Stimulated activated CD8-positive, alpha-beta memory T cell treated with anti-CD3 and anti-CD28 coated beads, Interleukin-4, amount 100 ng/mL, for 48 hours (primary cell): ENCODE measurements around the gene CETN1.

Source experiments
- DNase-seq: peaks from one replicate; pipeline ENCODE4 v3.0.0-alpha.2; 2020

Gene CETN1

DNA sequence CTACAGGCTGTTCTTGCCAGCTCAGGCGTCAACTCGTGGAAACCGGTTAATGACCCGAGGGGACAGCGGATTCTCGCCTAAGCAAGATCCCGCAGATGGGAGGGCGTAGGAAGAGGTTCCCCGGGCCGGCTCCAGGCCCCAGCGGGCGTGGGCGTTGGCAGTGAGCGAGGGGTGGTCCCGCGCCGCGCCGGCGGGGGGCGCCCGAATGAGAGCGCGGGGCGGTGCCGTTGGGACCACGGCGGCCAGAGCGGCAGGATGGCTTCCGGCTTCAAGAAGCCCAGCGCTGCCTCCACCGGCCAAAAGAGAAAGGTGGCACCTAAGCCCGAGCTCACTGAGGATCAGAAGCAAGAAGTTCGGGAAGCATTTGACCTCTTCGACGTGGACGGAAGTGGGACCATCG, at the start of gene CETN1:
CETN1 (plus strand) TSS at position 227 of the 400 bp plus-strand sequence; CDS start at position 256, 29 bp downstream.
- no peak for DNase-seq

DNA sequence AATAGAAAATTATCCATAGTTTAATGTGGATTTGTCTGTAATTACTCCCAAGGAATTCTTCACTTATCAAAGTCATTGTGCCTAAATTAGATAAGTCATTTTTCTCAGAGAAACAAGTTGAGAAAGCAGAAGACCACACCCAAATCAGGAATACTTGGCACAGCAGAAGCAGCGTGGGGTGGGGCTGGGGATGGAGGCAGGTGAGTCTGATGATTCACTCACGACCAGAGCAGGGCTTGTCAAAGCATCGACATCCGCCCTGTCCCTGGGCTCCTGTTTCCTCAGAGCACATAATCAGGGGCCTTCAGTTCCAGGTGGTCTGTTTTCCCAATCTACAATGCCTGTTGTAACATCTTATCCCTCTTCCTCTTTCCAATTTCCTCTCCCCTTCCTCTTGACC, 48.2 kb upstream of the CETN1 start:
- DNase-seq, result no peak

DNA sequence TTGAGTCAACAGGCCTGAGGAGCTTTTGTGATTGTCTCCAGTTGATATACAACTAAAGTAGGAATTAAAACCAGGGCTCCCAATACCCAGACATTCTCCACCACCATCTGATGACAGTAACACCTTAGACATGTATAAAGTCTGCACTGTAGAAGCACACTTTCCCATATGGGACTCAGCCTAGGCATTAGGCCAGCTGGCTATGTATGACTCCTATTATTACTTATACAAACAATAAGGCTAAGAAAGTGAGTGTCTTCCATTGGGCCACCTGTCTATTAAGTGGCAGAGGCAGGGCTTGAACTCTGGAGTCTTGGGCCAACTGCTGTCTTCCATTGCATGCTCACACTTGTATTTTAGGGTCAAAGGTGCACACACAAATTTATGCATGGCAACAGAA, 47.5 kb upstream of the CETN1 start:
- DNase-seq, result no peak

DNA sequence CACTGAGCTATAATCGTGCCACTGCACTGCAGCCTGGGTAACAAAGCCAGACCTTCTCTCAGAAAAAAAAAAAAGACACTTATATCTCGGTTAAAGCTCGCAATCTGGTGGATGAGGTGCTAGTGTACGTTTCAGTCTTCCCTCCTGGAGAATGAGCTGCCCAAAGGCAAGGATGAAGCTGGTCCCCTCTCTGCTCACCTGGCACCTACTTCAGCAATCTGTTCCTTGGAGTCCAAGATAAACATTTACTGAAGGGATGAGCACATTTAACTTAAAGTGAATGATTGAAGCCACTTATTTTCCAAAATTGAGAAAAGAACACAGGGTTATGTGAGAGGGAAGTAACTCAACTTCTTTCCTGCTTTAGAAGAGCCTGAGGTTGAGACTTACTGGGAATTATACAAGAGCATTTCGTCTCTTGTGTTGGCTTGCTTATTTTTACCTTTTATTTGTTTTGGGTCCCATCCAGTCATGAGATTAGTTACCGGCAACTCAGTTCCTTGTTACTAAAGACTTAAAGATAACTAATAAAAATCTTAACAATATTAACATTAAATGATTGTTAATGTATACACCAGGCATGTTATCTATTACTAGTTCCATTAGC, 46.1 kb upstream of the CETN1 start:
- no peak for DNase-seq

DNA sequence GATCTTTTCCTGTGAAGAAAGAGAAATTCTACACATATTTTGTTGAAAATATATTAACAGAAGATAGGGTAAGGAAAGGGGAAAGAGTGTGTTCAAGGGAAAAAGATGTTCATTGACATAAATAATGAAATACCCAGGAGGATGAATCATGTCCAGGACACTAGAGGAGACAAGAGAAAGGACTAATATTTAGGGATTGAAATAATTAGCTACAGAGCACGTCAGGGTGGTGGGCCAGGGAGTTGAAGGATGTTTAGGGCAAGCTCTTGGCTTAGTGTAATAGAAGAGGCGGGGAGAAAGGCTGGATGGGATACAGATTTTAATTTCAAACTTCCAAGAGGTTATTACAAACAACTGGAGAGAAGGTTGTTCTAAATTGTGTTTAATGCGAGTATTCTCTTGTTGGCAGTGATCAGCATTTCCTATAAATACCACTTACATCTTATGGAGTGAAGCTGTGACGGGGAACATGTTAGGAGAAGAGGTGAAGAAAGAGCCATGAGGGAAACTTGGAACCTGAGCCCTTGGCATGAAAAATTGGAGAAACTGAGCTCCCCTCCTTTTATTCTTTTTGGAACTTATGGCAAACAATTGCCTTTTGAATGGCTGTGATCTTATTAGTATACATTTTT, 36.6 kb upstream of the CETN1 start:
- DNase-seq, result no peak

DNA sequence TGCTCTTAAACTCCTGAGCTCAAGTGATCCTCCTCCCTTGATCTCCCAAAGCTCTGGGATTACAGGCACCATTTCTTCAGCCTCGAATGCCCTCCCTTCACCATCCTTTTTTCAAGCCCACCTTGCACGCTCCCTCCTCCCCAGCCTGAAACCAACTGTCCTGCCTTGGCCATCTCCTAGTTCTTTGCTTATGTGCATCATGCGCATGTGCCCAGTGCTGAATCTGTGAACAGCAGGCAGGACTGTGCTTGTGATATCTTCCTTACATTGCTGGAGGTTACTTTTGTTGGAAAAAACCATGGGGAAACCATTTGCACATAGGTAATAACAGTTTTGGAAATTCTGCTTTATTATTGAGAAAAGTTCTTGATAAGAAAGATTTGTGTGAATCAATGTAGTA, 30.2 kb upstream of the CETN1 start:
- DNase-seq, result no peak

DNA sequence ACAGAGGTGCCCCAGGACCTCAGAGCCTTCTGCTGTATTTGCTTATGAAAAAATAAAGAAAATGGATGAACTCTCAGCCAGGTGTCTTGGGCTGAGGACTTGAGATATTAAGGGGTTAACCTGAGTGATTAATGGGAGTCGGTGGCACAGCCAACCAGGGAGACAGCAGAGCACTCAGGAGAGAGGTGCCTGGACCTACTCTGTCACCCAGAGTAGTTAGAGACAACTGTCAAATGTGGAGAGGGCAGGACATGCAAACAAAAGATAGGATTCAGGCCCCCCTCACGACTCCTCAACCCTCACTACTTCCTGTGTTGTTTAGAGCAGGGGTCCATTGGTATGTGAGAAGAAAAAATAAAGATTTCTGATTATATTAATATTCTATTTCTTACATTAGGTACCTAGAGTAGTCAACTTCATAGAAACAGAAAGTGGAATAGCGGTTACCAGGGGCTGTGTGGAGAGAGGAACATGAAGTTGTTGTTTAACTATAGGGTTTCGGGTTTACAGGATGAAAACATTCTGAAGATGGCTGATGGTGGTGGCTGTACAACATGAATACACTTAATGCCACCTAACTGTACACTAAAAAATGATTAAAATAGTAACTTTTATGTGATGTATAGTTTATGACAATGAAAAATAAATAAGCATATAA, 28.6 kb upstream of the CETN1 start:
- no peak for DNase-seq

DNA sequence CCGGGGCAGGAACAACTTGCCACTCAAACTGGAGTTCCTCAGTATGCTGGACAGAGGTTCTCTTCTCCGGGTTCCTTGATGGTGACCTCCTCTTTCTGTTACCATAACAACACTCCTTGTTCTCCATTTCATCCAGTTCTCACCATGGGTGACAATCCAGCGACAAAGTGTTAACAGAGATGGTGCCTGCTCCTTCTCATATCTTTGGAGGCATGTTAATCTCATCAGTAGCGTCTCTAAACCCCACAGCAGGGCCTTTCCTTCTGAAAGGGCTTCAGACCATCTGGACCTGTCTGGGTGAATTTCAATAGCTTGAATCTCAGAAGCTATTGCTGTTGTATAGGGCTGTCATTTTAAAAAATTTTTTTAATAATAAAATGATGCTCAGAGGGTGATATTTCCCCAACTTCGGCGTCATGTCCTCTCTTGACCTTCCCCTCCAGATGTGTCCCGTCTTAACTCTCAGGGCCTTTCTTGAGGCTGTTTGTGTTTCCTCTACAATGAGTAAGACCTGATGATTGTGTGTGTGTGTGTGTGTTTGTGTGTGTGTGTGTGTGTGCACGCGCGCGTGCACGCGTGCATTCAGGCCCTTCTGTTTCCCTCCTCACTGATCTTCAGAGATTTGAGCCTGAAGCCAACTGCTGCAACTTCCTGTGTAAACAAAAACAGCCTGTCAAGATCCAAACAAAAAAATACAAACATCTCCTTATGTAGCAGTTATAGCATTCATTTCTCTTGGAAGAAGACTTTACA, 24.3 kb upstream of the CETN1 start:
- DNase-seq, result no peak

DNA sequence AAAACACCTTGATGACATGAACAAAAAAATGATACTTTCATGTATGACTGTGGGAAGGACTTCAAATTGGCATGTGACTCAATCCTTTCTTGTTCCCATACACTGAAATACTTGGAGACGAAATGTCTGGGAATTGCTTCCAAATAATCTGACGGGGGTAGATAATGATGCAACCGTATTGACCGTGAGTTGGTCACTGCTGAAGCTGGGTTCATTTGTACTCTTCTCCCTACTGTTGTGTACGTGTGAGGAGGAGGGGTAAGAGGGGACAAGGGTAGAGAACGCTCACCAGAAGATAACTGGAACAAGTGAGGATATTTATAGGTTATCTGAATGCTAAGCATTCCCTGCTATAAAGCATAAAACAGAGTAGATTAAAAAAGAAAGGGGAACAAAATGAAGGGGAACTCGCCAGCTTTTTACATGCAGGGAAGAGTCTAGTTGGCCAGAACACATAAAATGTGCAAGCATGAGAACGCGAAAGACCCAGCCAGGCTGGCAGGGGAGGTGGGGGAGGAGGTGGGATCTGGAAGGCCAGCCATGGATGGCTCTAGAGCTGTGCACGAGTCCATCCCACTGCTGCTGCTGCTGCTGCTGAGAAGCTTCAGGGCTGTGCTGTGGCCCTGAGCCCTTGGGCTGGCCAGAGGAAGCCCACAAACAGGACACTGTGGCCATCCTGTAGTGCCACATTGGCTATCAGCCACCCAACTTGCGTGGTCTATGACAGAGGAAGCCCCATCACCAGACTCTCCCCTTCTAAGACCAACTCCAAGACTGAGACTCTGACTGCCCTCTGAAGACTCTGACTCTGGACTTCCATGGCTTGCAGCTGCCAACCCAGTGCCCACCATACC, 15.2 kb upstream of the CETN1 start:
- DNase-seq, result no peak

DNA sequence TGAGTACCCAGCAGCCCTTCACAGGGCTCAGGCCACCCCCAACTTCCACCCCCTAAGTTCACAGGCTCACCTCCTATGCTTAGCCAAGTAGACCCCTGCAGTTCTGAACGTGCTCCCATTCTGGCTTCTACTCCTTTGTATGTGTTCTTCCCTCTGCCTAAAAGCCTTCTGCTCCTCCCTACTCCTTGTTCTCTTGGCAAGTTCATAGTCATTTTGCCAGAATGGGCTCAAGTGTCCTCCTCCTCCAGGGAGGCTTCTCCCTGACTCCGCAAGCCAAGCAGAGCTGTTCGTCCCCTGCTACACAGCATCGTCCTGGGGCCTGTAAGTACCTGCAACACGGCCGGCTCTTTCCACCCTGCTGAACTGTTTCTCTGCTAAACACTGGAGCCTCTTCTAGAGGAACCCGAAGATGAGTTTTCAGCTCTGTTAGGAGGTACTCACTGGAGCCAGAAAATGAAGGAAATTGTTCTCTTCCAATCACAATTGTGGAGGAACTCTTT, 14.6 kb upstream of the CETN1 start:
- no peak for DNase-seq

DNA sequence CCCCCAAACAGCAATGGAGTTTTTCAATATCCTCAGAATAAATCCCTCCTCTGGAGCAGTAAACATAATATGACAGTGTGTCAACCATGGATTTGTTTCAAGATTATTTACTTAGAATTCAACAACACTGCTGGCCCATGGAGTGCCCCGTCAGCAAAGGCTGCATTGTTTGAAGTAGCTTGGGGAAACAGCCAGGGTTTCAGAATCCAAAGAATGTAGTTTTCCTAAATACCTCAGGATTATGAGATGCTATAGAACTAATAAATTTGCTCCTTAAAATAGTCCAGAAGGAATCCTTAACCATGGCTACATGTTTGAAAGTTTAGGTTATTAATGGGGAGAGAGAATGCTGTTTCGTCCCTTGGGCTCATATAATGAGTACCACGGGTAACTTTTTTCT, 13.1 kb upstream of the CETN1 start:
- DNase-seq, result no peak

DNA sequence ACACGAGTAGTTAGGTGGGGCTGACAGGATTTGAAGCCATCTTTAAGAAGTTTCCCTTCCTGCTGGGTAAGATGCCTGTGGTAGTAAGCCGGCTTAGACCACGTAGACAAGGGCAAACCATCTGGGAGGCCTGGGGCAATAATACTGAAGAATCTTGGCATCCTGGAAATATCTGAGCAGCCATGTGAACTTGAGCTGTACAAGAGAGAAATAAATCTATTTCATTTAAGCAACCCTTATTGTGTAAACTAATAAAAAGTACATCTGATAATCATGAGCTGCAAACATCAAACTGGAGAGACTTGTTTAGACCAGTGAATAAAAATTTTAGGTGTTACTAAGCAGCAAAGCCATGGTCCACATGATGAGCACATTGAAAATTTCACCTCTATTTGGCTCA, 11.4 kb upstream of the CETN1 start:
- no peak for DNase-seq

DNA sequence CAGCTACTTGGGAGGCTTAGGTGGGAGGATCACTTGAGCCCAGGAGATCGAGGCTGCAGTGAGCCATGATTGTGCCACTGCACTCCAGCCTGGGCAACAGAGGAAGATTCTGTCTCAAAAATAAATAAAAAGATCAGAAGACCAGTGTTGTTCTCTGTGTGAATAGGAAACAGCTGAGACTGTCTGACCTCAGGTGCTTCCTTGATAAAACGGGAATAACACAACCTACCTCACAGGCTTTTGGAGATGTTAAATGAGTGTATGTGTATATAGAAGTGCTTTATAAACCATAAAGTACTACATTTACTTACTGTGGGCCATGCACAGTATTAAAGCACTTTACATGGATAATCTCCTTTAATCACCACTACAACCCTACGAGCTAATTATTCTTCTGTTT, 9.9 kb upstream of the CETN1 start:
- no peak for DNase-seq

DNA sequence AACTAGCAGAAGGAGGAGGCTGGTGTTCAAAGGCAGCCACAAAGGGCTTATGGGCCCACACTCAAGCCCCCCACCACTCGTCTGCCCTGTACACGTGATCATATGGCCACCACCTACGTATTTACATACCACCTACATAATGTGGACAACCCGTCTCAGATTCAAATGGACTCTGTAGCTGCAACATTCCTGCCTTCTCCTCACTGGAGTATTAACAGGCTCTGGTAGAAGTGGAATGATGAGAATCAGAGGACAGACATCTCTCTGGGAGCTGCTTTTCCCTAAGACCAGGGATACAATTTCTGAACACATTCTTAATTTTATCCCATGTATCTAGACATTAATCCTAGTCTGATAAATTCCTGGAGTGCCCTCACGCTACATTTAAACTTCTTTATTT, 9.5 kb upstream of the CETN1 start:
- DNase-seq, result no peak

DNA sequence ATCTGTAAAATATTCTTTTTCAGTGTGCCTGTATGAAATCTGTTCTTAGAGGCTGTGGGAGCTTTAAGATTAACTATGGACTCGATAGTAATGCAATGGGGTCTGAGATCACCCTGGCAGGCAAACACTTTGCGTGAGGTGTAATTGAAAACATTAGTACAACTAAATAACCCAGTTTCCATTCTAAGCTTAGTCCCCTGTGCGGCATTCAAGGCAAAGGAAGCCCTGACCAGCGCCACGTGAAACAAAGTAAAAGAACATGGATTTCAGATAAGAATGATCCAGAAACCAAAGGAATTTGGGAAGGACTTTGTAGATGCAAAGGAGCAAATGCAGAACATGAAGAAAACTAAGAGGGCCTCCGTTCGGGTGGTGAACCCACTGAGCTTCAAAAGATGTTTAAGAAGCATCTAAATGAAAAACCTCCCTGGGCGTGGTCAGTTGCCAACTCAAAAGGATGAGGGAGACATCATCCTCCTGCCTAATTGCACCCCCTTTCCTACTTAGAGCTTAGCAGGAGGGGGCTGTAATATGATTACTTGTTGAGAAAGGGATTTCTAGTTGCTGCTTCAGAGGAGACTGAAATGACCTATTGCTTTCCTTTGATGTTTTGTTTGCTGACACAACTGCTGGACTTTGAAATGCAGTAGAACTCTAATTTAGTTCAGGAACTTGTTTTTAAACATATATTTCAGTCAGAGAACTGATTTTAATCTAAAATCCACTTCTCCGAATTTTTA, 7.9 kb upstream of the CETN1 start:
- DNase-seq, result no peak

DNA sequence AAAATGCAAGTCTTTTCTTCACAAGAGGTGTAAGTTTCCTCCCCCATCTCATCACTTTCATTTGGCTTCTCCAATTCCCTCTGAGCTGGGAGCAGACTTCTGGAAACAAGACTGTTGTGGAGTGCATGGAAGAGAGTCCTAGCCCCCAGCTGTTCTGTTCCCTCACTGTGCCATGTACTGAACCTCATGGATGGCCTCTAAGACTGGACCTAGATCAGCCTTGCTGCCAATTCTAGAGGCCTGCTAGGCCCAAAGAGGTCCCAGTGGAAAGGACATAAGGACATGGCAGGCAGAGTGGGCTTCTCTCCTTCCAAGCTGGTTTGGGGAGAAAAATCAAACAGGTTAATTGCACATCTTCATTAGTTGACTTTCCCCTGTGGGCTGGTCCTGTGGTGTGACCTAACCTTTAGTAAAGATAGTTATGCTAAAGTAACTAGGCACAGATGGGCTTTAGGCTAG, 7.3 kb upstream of the CETN1 start:
- DNase-seq, result no peak

DNA sequence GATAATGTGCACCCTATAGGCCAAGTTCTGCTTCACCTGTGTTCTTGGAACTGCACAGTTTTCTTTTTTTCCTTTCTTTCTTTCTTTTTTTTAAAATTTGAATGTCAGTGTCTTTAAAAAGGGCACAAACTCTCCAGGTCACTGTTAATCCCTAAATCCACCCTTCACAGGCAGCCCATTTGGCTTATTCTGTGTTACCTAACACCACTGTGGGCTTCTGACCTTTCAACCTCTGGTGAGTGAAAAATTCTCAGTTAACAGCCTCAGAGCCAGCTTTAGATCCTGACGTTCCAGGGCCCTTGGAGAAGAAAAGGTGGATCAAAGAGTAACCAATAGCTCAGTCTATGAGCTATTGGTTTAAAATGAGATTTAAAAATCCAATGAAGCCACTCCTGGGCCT, 6.8 kb upstream of the CETN1 start:
- no peak for DNase-seq

DNA sequence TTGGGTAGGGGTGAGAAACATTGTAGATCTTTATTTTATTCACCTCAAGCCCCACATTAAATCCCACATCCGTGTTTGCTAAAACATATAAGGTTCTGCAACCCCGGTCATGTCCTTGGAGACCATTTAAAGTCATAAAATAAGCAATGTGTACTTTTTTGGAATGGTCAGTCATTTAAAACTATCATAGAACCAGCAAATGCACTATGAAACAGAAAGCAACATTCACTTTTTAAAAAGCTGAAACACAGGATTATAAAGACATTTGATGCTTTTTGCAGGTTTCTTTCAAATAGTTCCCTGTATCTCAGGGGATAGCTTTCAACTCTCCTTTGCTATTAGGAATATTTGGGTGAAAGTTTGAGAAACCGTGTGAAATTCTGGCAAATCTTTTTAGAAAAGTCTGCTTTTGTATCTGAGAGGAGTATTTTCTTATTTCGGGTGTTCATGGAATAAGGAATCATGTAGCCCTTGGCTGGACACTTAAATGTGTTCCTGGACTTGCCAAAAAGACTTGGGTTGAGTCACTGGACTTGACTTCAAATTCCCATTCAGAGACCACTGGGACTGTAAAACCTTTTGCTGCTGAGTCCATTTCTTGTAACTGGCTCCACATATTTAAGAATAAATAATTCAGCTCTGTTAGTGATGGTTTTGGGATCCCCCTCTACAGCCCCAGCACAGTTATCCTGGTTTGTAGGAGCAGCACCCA, 5.9 kb upstream of the CETN1 start:
- no peak for DNase-seq

DNA sequence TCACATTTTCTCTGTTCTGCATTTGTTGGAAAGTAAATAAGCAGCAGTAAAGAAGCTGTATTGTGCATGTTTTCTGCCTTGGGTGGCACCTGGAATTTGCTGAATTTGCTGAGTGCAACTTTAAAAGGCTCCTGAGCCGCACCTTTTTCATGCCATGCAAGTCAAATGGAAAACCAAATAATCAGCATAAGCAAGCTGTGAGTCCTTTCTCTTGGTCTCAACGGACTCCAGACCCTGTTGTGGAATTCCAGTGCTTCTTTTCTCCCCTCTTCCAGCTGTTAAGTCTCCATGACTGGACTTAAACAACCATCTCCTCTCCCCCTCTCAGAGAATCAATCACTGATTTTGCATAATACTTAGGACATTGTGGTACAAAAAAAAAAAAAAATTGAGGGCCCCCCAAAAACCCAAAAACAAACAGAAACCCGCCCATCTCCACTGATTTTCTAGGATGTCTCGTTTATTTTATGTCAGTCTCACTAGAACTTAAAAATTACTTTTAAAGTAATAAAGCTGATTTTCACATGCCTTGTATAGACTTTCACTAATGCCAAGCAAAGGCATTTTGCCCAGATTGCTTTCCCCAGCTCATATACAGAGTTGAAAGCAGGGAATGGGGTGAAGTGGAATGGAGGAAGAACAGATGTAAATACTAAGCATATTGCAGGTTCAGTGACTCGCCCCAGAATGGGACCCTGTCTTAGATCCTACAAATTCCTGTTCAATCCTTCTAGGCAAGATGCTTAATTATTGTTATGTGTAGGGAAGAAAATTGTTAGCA, 5.1 kb upstream of the CETN1 start:
- no peak for DNase-seq

DNA sequence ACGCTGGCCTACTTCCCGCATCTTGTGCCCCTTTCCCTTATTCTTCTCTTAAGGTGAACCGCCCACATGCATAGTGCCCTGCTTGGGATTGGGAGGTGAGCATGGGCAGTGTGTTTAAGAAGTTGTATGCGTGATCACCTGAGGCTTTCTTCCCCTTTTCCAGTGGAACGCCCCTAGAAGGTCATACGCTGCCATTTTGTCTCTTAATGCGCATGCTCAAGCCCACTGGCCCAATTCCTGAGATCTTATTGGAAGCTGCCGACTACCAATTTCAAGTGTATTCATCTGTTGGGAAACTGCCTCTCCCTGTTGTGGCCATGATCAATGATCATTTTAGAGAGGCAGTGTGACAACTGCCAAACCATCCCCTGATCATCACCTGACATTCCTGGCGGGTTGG, 3.3 kb upstream of the CETN1 start:
- no peak for DNase-seq
